GM13977 (cell line): ENCODE measurements around the gene CREBRF.
"Not testable (repeated sequence)": the region's sequence is repeated elsewhere in the genome, so short reads cannot be mapped to it uniquely, and the experiment has no call there.

Experiments
- DNase-seq: peaks from one replicate; pipeline ENCODE4 v3.0.0; 2012; ENCODE audit warnings: low spot score
- CTCF ChIP-seq: IDR thresholded peaks from 2 replicates; pipeline ENCODE4 v1.5.1; 2012; ENCODE audit warnings: mild to moderate bottlenecking, control low read depth; ENCODE audit not compliant: insufficient read depth; ENCODE audit errors: extremely low read depth, missing control alignments
- in situ Hi-C: fragments of 300-500 bp; cut with MboI; formaldehyde crosslinking; loops from one replicate; pipeline ENCODE4 v1.12.0; 2022; ENCODE audit warnings: low sequenced_read_pairs, low pct_unique_long_range_greater_than_20kb, mixed read lengths, inconsistent platforms; ENCODE audit not compliant: unreplicated experiment

Gene CREBRF

DNA sequence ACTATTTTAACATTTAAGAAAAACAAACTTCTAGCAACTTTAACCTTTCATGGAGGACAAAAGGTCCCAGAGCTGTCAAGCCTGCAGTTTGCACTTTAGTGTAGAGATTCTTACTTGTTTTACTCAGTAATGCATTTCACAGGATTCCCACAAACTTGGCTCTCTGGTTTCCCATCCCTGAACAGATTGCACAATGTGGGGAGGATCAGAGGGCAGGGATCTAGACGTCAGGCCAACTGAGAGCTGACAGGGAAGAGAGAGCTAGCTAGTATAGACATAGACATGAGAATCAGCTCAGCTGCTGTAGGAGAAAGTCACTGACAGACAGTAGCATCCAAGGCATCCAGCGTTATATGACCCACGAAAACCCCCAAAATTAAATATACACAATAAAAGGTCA, 67.3 kb downstream of the CREBRF start:
- no peak for TF ChIP-seq CTCF
- in situ Hi-C loops, result no loop called here
- no peak for DNase-seq

- in situ Hi-C loops, result loop anchor here (25.0 kb wide), 1 partner anchor 145 kb away; the partner anchor contains the start of gene ATP6V0E1
- not testable (repeated sequence) for DNase-seq
Measured at GRCh38 chr5:173132166-173132565, 76.0 kb downstream of the CREBRF start.

- TF ChIP-seq CTCF, result no peak
- in situ Hi-C loops, result loop anchor here (25.0 kb wide), 1 partner anchor 151 kb away; the partner anchor contains the start of gene ATP6V0E1
- no peak for DNase-seq
Measured at GRCh38 chr5:173138707-173139106, 82.6 kb downstream of the CREBRF start.

- TF ChIP-seq CTCF, result no peak
- in situ Hi-C loops, result loop anchor here (25.0 kb wide), 1 partner anchor 152 kb away; the partner anchor contains the start of gene ATP6V0E1
- DNase-seq, result no peak
Measured at GRCh38 chr5:173139631-173140030, 83.5 kb downstream of the CREBRF start.

DNA sequence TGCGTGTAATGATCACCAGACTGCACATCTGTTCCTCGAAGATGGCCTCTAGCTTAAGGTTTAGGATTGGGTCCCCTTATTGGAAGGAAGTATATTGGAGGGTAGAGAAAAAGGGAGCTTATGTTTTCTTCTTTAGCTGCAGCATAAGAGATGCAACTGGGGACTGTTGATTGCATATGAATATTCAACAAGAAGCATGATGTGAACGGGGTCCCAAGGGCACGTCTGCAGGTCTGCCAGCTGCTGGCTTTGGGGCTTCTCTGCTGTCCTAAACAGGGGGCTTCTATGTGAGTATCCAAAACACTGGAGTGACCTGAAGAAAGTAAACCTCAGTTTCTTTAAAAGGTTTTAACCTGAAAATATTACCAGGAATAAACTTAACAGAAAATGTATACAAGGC, 84.6 kb downstream of the CREBRF start:
- in situ Hi-C loops, result loop anchor here (25.0 kb wide), 1 partner anchor 153 kb away; the partner anchor contains the start of gene ATP6V0E1
- no peak for TF ChIP-seq CTCF
- no peak for DNase-seq

DNA sequence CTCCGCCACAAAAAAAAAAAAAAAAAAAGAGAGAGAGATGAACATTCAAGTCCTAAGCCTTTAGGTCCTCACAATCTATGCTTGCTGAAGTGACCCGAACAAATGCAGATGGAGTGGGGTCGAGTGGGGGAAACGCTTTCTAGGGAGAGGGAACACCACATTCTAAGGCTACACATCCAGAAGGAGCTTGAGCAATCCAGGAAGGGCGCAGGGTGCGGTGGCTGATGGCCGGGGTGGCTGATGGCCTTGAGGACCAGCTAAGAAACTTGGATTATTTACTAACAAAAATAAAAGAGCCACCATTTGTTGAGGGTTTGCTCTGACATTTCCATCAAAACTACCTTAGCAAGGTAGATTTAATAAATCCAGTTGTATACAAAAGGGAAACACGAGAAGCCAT, 87.4 kb downstream of the CREBRF start:
- no peak for TF ChIP-seq CTCF
- DNase-seq, result no peak
- in situ Hi-C loops, result loop anchor here (25.0 kb wide), 1 partner anchor 156 kb away; the partner anchor contains the start of gene ATP6V0E1

GRCh38 chr5:173144200-173145176, 88.3 kb downstream of the CREBRF start, which contains the start of gene BNIP1:
Gene BNIP1 (plus strand): TSS chr5:173144531. CDS start chr5:173144546, 15 bp downstream.
- peak; percentile 91 for DNase-seq
- in situ Hi-C loops, result loop anchor here (25.0 kb wide), 1 partner anchor 157 kb away; the partner anchor contains the start of gene ATP6V0E1
- peak; percentile 98 for TF ChIP-seq CTCF
